HG02798 (cell line): ENCODE data around the gene C6orf15.

Experiments used
- ATAC-seq: cut with Tn5 transposase; IDR thresholded peaks from one replicate; pipeline ENCODE4 v1.9.1; 2021; ENCODE audit warnings: mild to moderate bottlenecking; ENCODE audit not compliant: unreplicated experiment, poor library complexity

Gene C6orf15

GRCh38 chr6:31112478-31112877, at the start of gene C6orf15:
Gene C6orf15 (minus strand): TSS chr6:31112575. CDS start chr6:31112555, 20 bp downstream.
- ATAC-seq: no peak

- ATAC-seq: no peak
Measured at GRCh38 chr6:31161216-31162126, 49.1 kb upstream of the C6orf15 start.

- no peak for ATAC-seq
Measured at GRCh38 chr6:31158863-31159855, 46.8 kb upstream of the C6orf15 start.

- ATAC-seq: peak; percentile 85
Measured at GRCh38 chr6:31158140-31158862, 45.9 kb upstream of the C6orf15 start, which contains the start of gene TCF19. Gene TCF19 (plus strand): TSS chr6:31158589. CDS start chr6:31159470, 881 bp downstream.

GRCh38 chr6:31157513-31158139, 45.3 kb upstream of the C6orf15 start, which contains the start of gene CCHCR1:
Gene CCHCR1 (minus strand): TSS chr6:31157802. CDS start chr6:31157600, 202 bp downstream.
- ATAC-seq: no peak

GRCh38 chr6:31156641-31157040, 44.3 kb upstream of the C6orf15 start:
- no peak for ATAC-seq

GRCh38 chr6:31154436-31154835, 42.1 kb upstream of the C6orf15 start:
- ATAC-seq: no peak

GRCh38 chr6:31152781-31153180, 40.4 kb upstream of the C6orf15 start:
- ATAC-seq: no peak

- ATAC-seq: no peak
Measured at GRCh38 chr6:31149827-31150447, 37.6 kb upstream of the C6orf15 start.

- ATAC-seq: no peak
Measured at GRCh38 chr6:31145386-31145785, 33.0 kb upstream of the C6orf15 start.

- ATAC-seq: no peak
Measured at GRCh38 chr6:31144970-31145340, 32.6 kb upstream of the C6orf15 start.

GRCh38 chr6:31144296-31144969, 32.1 kb upstream of the C6orf15 start:
- ATAC-seq: no peak

GRCh38 chr6:31143148-31143547, 30.8 kb upstream of the C6orf15 start:
- ATAC-seq: no peak

GRCh38 chr6:31142361-31142761, 30.0 kb upstream of the C6orf15 start:
- ATAC-seq: no peak

GRCh38 chr6:31140643-31141042, 28.3 kb upstream of the C6orf15 start:
- ATAC-seq: no peak

- no peak for ATAC-seq
Measured at GRCh38 chr6:31139599-31139998, 27.2 kb upstream of the C6orf15 start.

GRCh38 chr6:31138982-31139381, 26.6 kb upstream of the C6orf15 start, which contains the start of gene PSORS1C2:
Gene PSORS1C2 (minus strand): TSS chr6:31139066. CDS start chr6:31139026, 40 bp downstream.
- no peak for ATAC-seq

- ATAC-seq: no peak
Measured at GRCh38 chr6:31135710-31136109, 23.3 kb upstream of the C6orf15 start.
